WTC11 (cell line): ENCODE measurements around the gene IMP3.

Experiments used
- ATF2 ChIP-seq: sonication (generic); formaldehyde crosslinking; IDR thresholded peaks from 2 replicates; pipeline ENCODE4 v1.8.1; 2022; ENCODE audit warnings: low read depth, missing genetic modification reagents, borderline replicate concordance
- CBFB ChIP-seq: sonication (generic); formaldehyde crosslinking; IDR thresholded peaks from 2 replicates; pipeline ENCODE4 v1.8.1; 2022; ENCODE audit warnings: mild to moderate bottlenecking, low read depth, missing genetic modification reagents
- CREM ChIP-seq: sonication (generic); formaldehyde crosslinking; IDR thresholded peaks from 2 replicates; pipeline ENCODE4 v1.8.1; 2022; ENCODE audit warnings: mild to moderate bottlenecking, missing genetic modification reagents, moderate library complexity
- CTCF ChIP-seq: fragments of 200-600 bp; IDR thresholded peaks from 2 replicates; pipeline ENCODE4 v1.8.0; 2022; ENCODE audit warnings: antibody characterized with exemption
- E2F4 ChIP-seq: sonication (generic); formaldehyde crosslinking; IDR thresholded peaks from 2 replicates; pipeline ENCODE4 v1.8.1; 2022; ENCODE audit warnings: low read depth, mild to moderate bottlenecking, moderate library complexity, missing genetic modification reagents, borderline replicate concordance
- FOXK1 ChIP-seq: sonication (generic); formaldehyde crosslinking; IDR thresholded peaks from 2 replicates; pipeline ENCODE4 v1.8.0; 2022; ENCODE audit warnings: mild to moderate bottlenecking, moderate library complexity, missing genetic modification reagents
- NFE2L1 ChIP-seq: sonication (generic); formaldehyde crosslinking; IDR thresholded peaks from 2 replicates; pipeline ENCODE4 v1.8.1; 2023; ENCODE audit warnings: missing genetic modification reagents
- NFYB ChIP-seq: sonication (generic); formaldehyde crosslinking; conservative IDR thresholded peaks from 2 replicates; pipeline ENCODE4 v1.8.0; 2022; ENCODE audit warnings: low read depth, missing genetic modification reagents
- NR1H2 ChIP-seq: sonication (generic); formaldehyde crosslinking; IDR thresholded peaks from 2 replicates; pipeline ENCODE4 v1.9.0; 2021; ENCODE audit warnings: mild to moderate bottlenecking, moderate library complexity, missing genetic modification reagents
- NR3C1 ChIP-seq: sonication (generic); formaldehyde crosslinking; conservative IDR thresholded peaks from 2 replicates; pipeline ENCODE4 v1.8.1; 2023; ENCODE audit warnings: low read depth, mild to moderate bottlenecking, missing genetic modification reagents
- PREB ChIP-seq: sonication (generic); formaldehyde crosslinking; IDR thresholded peaks from 2 replicates; pipeline ENCODE4 v1.8.1; 2022; ENCODE audit warnings: mild to moderate bottlenecking, missing genetic modification reagents, moderate library complexity, borderline replicate concordance
- ZNF281 ChIP-seq: sonication (generic); formaldehyde crosslinking; IDR thresholded peaks from 2 replicates; pipeline ENCODE4 v1.8.0; 2023; ENCODE audit warnings: mild to moderate bottlenecking, missing genetic modification reagents

GRCh38 chr15:75606711-75607699 lies 33.0 kb downstream of the IMP3 start:
- TF ChIP-seq NR3C1: no peak
- TF ChIP-seq CTCF: no peak
- TF ChIP-seq NFE2L1 (CRISPR knock-in tag): no peak
- TF ChIP-seq PREB (CRISPR knock-in tag): no peak
- no peak for TF ChIP-seq CREM (CRISPR knock-in tag)
- TF ChIP-seq ZNF281 (CRISPR knock-in tag): no peak
- TF ChIP-seq E2F4 (CRISPR knock-in tag): no peak
- TF ChIP-seq NR1H2 (CRISPR knock-in tag): no peak
- TF ChIP-seq CBFB: no peak
- no peak for TF ChIP-seq ATF2 (CRISPR knock-in tag)
- no peak for TF ChIP-seq FOXK1 (CRISPR knock-in tag)
- TF ChIP-seq NFYB (CRISPR knock-in tag): no peak
